ENCODE results near the gene HOXB2. TPM values are rescaled to one million over a fixed set of nuclear protein-coding genes. Genes with fewer than 3 reads are reported as not detected.

The HOXB2 gene
- total and polyA plus RNA-seq, 9 of the 15 experiments (the other 6 are each of a cell fraction or from before 2014, with no cell fraction given), result 2.1 to 97.7 (median 21.2) TPM

DNA sequence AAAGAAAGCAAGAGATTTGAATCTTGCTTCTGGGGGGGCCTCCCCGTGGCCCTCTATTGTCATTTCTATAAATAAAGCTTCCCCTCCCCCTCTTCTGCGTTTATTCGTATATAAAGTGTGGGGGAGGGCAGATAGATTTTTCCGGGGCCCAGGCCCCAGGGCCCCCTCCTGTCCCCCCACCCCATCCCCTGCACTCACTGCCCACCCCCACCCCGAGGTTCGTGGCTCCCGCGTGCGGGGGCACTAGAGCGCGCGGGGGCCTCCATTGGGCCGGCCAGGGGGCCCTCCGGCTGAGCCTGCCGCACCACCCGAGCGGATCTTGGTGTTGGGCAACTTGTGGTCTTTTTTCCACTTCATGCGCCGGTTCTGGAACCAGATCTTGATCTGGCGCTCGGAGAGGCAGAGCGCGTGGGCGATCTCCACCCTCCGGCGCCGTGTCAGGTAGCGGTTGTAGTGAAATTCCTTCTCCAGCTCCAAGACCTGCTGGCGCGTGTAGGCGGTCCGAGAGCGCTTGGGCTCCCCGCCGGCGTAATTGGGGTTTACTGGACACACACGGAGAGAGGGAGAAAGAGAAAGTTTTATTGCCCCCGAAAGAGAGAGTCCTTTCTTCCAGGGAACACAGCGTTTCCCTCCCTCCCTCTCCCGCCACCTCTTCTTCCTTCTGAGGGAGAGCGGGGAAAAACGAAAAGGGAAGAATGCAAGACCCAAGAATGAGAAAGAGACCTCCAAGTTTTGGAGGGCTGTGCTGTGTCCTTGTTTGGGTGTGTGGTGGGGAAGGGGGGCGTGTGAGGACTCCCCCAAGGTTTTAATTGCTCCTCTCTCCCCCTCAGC is 31.8 kb upstream of the HOXB2 start (continued):
- TF ChIP-seq ZFP30 (CRISPR knock-in tag; IDR thresholded peaks at IDR 0.05; ENCODE audit: borderline replicate concordance) (no peak), ZNF764 (CRISPR knock-in tag; IDR thresholded peaks at IDR 0.05; ENCODE audit: low read depth) (no peak), RBBP5 (IDR thresholded peaks at IDR 0.05; ENCODE audit: borderline replicate concordance, insufficient read depth, low read length, poor library complexity, severe bottlenecking) (peak; percentile 2), RBM39 (optimal IDR thresholded peaks at IDR 0.05; ENCODE audit: low read depth, low read length) (no peak), MEIS2 (IDR thresholded peaks at IDR 0.05; ENCODE audit: partially characterized antibody) (no peak), BRD9 (IDR thresholded peaks at IDR 0.05; ENCODE audit: low read depth, partially characterized antibody) (no peak), ZNF24 (IDR thresholded peaks at IDR 0.05) (no peak), TEAD2 (tag; IDR thresholded peaks at IDR 0.05) (no peak), ZNF263 (CRISPR knock-in tag; IDR thresholded peaks at IDR 0.05; ENCODE audit: borderline replicate concordance) (no peak), MTF1 (CRISPR knock-in tag; IDR thresholded peaks at IDR 0.05; ENCODE audit: borderline replicate concordance) (no peak), NEUROD1 (IDR thresholded peaks at IDR 0.05; ENCODE audit: borderline replicate concordance, low read depth, low read length, partially characterized antibody) (no peak), ZNF174 (CRISPR knock-in tag; IDR thresholded peaks at IDR 0.05) (no peak), KDM5B (IDR thresholded peaks at IDR 0.05; ENCODE audit: insufficient replicate concordance, low read depth, low read length) (no peak)
- TF ChIP-seq, protein P1, sequence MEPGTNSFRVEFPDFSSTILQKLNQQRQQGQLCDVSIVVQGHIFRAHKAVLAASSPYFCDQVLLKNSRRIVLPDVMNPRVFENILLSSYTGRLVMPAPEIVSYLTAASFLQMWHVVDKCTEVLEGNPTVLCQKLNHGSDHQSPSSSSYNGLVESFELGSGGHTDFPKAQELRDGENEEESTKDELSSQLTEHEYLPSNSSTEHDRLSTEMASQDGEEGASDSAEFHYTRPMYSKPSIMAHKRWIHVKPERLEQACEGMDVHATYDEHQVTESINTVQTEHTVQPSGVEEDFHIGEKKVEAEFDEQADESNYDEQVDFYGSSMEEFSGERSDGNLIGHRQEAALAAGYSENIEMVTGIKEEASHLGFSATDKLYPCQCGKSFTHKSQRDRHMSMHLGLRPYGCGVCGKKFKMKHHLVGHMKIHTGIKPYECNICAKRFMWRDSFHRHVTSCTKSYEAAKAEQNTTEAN (CRISPR knock-in tag; IDR thresholded peaks at IDR 0.05), result no peak
- TF ChIP-seq, protein P2, sequence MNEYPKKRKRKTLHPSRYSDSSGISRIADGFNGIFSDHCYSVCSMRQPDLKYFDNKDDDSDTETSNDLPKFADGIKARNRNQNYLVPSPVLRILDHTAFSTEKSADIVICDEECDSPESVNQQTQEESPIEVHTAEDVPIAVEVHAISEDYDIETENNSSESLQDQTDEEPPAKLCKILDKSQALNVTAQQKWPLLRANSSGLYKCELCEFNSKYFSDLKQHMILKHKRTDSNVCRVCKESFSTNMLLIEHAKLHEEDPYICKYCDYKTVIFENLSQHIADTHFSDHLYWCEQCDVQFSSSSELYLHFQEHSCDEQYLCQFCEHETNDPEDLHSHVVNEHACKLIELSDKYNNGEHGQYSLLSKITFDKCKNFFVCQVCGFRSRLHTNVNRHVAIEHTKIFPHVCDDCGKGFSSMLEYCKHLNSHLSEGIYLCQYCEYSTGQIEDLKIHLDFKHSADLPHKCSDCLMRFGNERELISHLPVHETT (CRISPR knock-in tag; conservative IDR thresholded peaks at IDR 0.05 in 1 of 2, IDR thresholded peaks at IDR 0.05 in 1 of 2), result no peak; a peak in 1 of 4 replicates
- TF ChIP-seq, protein P3, sequence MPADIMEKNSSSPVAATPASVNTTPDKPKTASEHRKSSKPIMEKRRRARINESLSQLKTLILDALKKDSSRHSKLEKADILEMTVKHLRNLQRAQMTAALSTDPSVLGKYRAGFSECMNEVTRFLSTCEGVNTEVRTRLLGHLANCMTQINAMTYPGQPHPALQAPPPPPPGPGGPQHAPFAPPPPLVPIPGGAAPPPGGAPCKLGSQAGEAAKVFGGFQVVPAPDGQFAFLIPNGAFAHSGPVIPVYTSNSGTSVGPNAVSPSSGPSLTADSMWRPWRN (IDR thresholded peaks at IDR 0.05; ENCODE audit: low read depth), result no peak
- TF ChIP-seq, protein P4, sequence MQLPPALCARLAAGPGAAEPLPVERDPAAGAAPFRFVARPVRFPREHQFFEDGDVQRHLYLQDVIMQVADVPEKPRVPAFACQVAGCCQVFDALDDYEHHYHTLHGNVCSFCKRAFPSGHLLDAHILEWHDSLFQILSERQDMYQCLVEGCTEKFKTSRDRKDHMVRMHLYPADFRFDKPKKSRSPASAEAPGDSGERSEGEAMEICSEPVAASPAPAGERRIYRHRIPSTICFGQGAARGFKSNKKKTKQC (CRISPR knock-in tag; IDR thresholded peaks at IDR 0.05), result no peak
- TF ChIP-seq, protein P5, sequence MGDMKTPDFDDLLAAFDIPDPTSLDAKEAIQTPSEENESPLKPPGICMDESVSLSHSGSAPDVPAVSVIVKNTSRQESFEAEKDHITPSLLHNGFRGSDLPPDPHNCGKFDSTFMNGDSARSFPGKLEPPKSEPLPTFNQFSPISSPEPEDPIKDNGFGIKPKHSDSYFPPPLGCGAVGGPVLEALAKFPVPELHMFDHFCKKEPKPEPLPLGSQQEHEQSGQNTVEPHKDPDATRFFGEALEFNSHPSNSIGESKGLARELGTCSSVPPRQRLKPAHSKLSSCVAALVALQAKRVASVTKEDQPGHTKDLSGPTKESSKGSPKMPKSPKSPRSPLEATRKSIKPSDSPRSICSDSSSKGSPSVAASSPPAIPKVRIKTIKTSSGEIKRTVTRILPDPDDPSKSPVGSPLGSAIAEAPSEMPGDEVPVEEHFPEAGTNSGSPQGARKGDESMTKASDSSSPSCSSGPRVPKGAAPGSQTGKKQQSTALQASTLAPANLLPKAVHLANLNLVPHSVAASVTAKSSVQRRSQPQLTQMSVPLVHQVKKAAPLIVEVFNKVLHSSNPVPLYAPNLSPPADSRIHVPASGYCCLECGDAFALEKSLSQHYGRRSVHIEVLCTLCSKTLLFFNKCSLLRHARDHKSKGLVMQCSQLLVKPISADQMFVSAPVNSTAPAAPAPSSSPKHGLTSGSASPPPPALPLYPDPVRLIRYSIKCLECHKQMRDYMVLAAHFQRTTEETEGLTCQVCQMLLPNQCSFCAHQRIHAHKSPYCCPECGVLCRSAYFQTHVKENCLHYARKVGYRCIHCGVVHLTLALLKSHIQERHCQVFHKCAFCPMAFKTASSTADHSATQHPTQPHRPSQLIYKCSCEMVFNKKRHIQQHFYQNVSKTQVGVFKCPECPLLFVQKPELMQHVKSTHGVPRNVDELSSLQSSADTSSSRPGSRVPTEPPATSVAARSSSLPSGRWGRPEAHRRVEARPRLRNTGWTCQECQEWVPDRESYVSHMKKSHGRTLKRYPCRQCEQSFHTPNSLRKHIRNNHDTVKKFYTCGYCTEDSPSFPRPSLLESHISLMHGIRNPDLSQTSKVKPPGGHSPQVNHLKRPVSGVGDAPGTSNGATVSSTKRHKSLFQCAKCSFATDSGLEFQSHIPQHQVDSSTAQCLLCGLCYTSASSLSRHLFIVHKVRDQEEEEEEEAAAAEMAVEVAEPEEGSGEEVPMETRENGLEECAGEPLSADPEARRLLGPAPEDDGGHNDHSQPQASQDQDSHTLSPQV (IDR thresholded peaks at IDR 0.05), result peak; percentile 69
